Endothelial cell of umbilical vein (primary cell): Measurements from ENCODE around the gene BMP2K. TPM values are rescaled to one million over a fixed set of nuclear protein-coding genes. Genes with fewer than 3 reads are reported as not detected.

Experiments used
- BruUV-seq: library from RNA; stranded (reverse); fragments of 400-500 nt; replicated peaks from 2 replicates; lab custom pipeline; 2021; lab: Mats Ljungman, UMichigan
- CTCF ChIA-PET: fragments of 300-600, 350-600 bp; sonication (Branson Sonifier 250); formaldehyde crosslinking; loops from one replicate; lab custom pipeline; 2021; ENCODE audit warnings: antibody characterized with exemption, inconsistent platforms; lab: Charles Lee
- POLR2A ChIA-PET: fragments of 300-600, 350-600 bp; sonication (Branson Sonifier 250); formaldehyde crosslinking; loops from one replicate; lab custom pipeline; 2021; ENCODE audit warnings: antibody characterized with exemption, inconsistent platforms; lab: Charles Lee
- DNase-seq: peaks from one replicate; pipeline ENCODE4 v3.0.0-alpha.2; 2011; ENCODE audit warnings: low read depth, low spot score
- FAIRE-seq: peaks from 2 replicates; lab custom pipeline; 2011; peaks lifted over from hg19 to GRCh38; lab: Jason Lieb, UNC
- H2AFZ ChIP-seq: 2 replicates; pipeline ENCODE4 v1.6.0; 2012; ENCODE audit warnings: low read depth, low read length, control low read depth, inconsistent platforms
- H3K27ac ChIP-seq: 2 replicates; pipeline ENCODE4 v1.5.1; 2011; ENCODE audit warnings: low read depth, mild to moderate bottlenecking, control low read depth, low read length, moderate library complexity; ENCODE audit not compliant: insufficient read depth
- H3K27me3 ChIP-seq, 2 experiments: 2 replicates each; pipeline versions ENCODE4 v1.6.0 to v1.6.1; 2011; ENCODE audit warnings: low read length in 2 of 2, mixed read lengths in 1 of 2; ENCODE audit not compliant: control insufficient read depth in 2 of 2, insufficient read depth in 2 of 2
- H3K36me3 ChIP-seq, 2 experiments: 2 replicates in 1 of 2; 3 replicates in 1 of 2; pipeline ENCODE4 v1.5.1; 2011; ENCODE audit warnings: low read length in 2 of 2, mild to moderate bottlenecking in 1 of 2, moderate library complexity in 1 of 2; ENCODE audit not compliant: control insufficient read depth in 2 of 2, insufficient read depth in 2 of 2; ENCODE audit errors: extremely low read depth in 1 of 2
- H3K4me1 ChIP-seq: 3 replicates; pipeline ENCODE4 v1.5.1; 2011; ENCODE audit warnings: mild to moderate bottlenecking, low read length; ENCODE audit not compliant: control insufficient read depth, insufficient read depth; ENCODE audit errors: extremely low read depth
- H3K4me2 ChIP-seq: 2 replicates; pipeline ENCODE4 v1.6.1; 2011; ENCODE audit warnings: low read length, control low read depth, mixed read lengths; ENCODE audit not compliant: insufficient read depth
- H3K4me3 ChIP-seq, 3 experiments: fragments of 200-600 bp in 1 of 3; sonication (generic), shearing (Covaris generic) in 1 of 3; replicated peaks in 1 of 3; 2 replicates each; pipeline ENCODE4 v1.5.1; 2011 to 2016; ENCODE audit warnings: control low read depth in 3 of 3, low read length in 3 of 3, mild to moderate bottlenecking in 2 of 3, inconsistent platforms in 1 of 3, low read depth in 1 of 3, moderate library complexity in 1 of 3; ENCODE audit not compliant: insufficient read depth in 1 of 3
- H3K79me2 ChIP-seq: 2 replicates; pipeline ENCODE4 v1.6.0; 2012; ENCODE audit warnings: low read length, inconsistent platforms; ENCODE audit not compliant: control insufficient read depth, insufficient read depth
- H3K9ac ChIP-seq: replicated peaks from 2 replicates; pipeline ENCODE3; 2011; ENCODE audit warnings: low read length, control low read depth; ENCODE audit not compliant: insufficient read depth; ENCODE audit errors: extremely low read depth
- H3K9me1 ChIP-seq: replicated peaks from 3 replicates; pipeline ENCODE4 v1.6.0; 2011; ENCODE audit warnings: mild to moderate bottlenecking, low read length; ENCODE audit not compliant: control insufficient read depth, insufficient read depth; ENCODE audit errors: extremely low read depth
- H3K9me3 ChIP-seq: replicated peaks from 2 replicates; pipeline ENCODE4 v1.5.1; 2012; ENCODE audit warnings: low read length, inconsistent platforms; ENCODE audit not compliant: control insufficient read depth, insufficient read depth
- H4K20me1 ChIP-seq: replicated peaks from 2 replicates; pipeline ENCODE3; 2011; ENCODE audit warnings: mild to moderate bottlenecking, low read length; ENCODE audit not compliant: control insufficient read depth, insufficient read depth; ENCODE audit errors: extremely low read depth
- CTCF ChIP-seq, 2 donors: IDR thresholded peaks; 1 replicate in 1 of 2; 2 replicates in 1 of 2; pipeline ENCODE4 v1.5.1; 2011; ENCODE audit warnings: low read length in 2 of 2, mild to moderate bottlenecking in 2 of 2, moderate library complexity in 2 of 2, control low read depth in 1 of 2, inconsistent platforms in 1 of 2, low read depth in 1 of 2; ENCODE audit not compliant: insufficient read depth in 1 of 2; ENCODE audit errors: extremely low read depth in 1 of 2
- EZH2 ChIP-seq: IDR thresholded peaks from 2 replicates; pipeline ENCODE4 v1.6.1; 2012; ENCODE audit warnings: borderline replicate concordance, low read depth, mild to moderate bottlenecking, moderate library complexity, low read length, inconsistent platforms; ENCODE audit not compliant: severe bottlenecking
- FOS ChIP-seq: IDR thresholded peaks from 2 replicates; pipeline ENCODE4 v1.6.1; 2011; ENCODE audit warnings: mild to moderate bottlenecking, low read length, moderate library complexity, borderline replicate concordance; ENCODE audit not compliant: insufficient read depth
- GATA2 ChIP-seq: IDR thresholded peaks from 2 replicates; pipeline ENCODE4 v1.7.0; 2011; ENCODE audit warnings: low read depth, mild to moderate bottlenecking, moderate library complexity, mixed read lengths, low read length; ENCODE audit not compliant: insufficient read length, insufficient read depth
- JUN ChIP-seq: IDR thresholded peaks from 2 replicates; pipeline ENCODE4 v1.6.1; 2011; ENCODE audit warnings: borderline replicate concordance, low read depth; ENCODE audit not compliant: insufficient read length, insufficient read depth
- MAX ChIP-seq: IDR thresholded peaks from 2 replicates; pipeline ENCODE4 v1.6.1; 2011; ENCODE audit not compliant: insufficient read depth, insufficient read length
- MYC ChIP-seq: IDR thresholded peaks from one replicate; pipeline ENCODE4 v1.6.1; 2011; ENCODE audit warnings: mild to moderate bottlenecking, low read depth, low read length
- POLR2A ChIP-seq: IDR thresholded peaks from 2 replicates; pipeline ENCODE4 v1.6.1; 2012; ENCODE audit warnings: low read depth, mild to moderate bottlenecking, control low read depth, low read length
- POLR2AphosphoS5 ChIP-seq: IDR thresholded peaks from 2 replicates; pipeline ENCODE4 v1.6.1; 2012; ENCODE audit warnings: low read depth, mild to moderate bottlenecking, control low read depth, low read length, moderate library complexity; ENCODE audit not compliant: insufficient read depth
- dilution Hi-C: fragments of 300-500 bp; cut with MboI; formaldehyde crosslinking; loops from one replicate; pipeline ENCODE4 v1.15.0; 2019; ENCODE audit warnings: low sequenced_read_pairs; ENCODE audit not compliant: extremely low pct_ligation_motif_present
- intact Hi-C: fragments of 100-400 bp; cut with micrococcal nuclease; formaldehyde crosslinking; loops from one replicate; pipeline ENCODE4 v1.10.0; 2022
- polyA plus RNA-seq, 4 experiments: library from polyadenylated mRNA; depleted of rRNA in 3 of 4; stranded (reverse) in 3 of 4; unstranded in 1 of 4; fragments of >200 nt; gene quantifications; 2 replicates each; pipeline versions ENCODE4 v1.2.1 to v1.2.3, GENCODE V29; 2011 to 2012; ENCODE audit warnings: missing spikeins in 1 of 4
- total RNA-seq: library from RNA; stranded (reverse); gene quantifications from 2 replicates; pipeline ENCODE4 v1.2.3, GENCODE V29; 2021

BMP2K gene
- total and polyA plus RNA-seq, 2 donors (not counting 3 experiments of a cell fraction or from before 2014, with no cell fraction given), result 16.1 to 37.9 TPM

- Histone ChIP-seq H3K79me2 (no peaks in the 10 kb centered on the region), H3K9ac (no peak overlapping the region), H3K36me3 (no peaks in the 10 kb centered on the region), H3K4me3 (no peak overlapping the region), H3K4me1 (no peaks in the 10 kb centered on the region), H3K9me1 (no peaks in the 10 kb centered on the region), H3K27me3 (no peaks in the 10 kb centered on the region), H4K20me1 (no peaks in the 10 kb centered on the region), H3K9me3 (no peaks in the 10 kb centered on the region), H3K4me2 (no peak overlapping the region), H3K27ac (no peak overlapping the region), H2AFZ (no peak overlapping the region)
- DNase-seq (no peak), FAIRE-seq (no peak)
- TF ChIP-seq MYC (no peak), FOS (no peak), MAX (no peak), JUN (no peak), POLR2AphosphoS5 (no peak), POLR2A (no peak), EZH2 (no peak), CTCF (IDR thresholded peaks at IDR 0.05; ENCODE audit: extremely low read depth in 1 of 2, insufficient read depth in 1 of 2, low read depth in 1 of 2, low read length in 2 of 2) (no peak), GATA2 (no peak)
- intact Hi-C loops (no loop called here), dilution Hi-C loops (no loop called here)
- BruUV-seq, result no TSS peak
- CTCF ChIA-PET, result interaction anchor here (1.7 kb wide), 1 partner anchor 13 kb away, joined by 4 read pairs; no protein-coding TSS in a partner anchor
- POLR2A ChIA-PET, result no interaction called here
These were observed 41.5 kb upstream of the BMP2K start for GRCh38 chr4:78734441-78735162.
